ENCODE data around the gene ANKRD6.

The ANKRD6 gene

GRCh38 chr6:89542866-89543265 is 109.9 kb downstream of the ANKRD6 start:
- DNase-seq (ENCODE audit: low read depth) = no peak
- H3K4me3 ChIP-seq (ENCODE audit: control insufficient read depth, low read depth, low read length) = no peak overlapping the region
- TF ChIP-seq CTCF (conservative IDR thresholded peaks at IDR 0.05; ENCODE audit: control insufficient read depth, insufficient read depth, low read depth, low read length) = no peak

DNA sequence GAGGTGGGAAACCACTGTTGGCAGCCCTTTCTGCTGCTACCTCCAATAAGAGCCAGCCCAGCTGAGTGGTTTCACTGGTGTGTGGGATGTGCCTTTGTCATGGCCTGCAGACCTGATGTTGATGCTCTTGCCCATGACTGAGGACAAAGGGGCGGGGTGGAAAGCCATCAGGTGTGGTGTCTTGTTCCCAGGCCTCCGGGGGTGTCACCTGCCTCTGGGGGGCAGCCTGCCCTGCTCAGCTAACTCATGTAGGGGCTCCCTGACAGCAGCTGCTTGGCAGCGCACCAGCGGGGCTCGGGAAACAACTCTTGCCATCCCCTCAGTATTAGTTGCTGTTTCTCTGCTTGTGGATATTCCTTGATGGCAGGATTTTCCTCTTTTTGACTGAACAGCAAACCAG is 114.3 kb downstream of the ANKRD6 start:
- no peak for TF ChIP-seq CTCF (conservative IDR thresholded peaks at IDR 0.05; ENCODE audit: control insufficient read depth, insufficient read depth, low read depth, low read length)
- no peak overlapping the region for H3K4me3 ChIP-seq (ENCODE audit: control insufficient read depth, low read depth, low read length)
- no peak for DNase-seq (ENCODE audit: low read depth)

DNA sequence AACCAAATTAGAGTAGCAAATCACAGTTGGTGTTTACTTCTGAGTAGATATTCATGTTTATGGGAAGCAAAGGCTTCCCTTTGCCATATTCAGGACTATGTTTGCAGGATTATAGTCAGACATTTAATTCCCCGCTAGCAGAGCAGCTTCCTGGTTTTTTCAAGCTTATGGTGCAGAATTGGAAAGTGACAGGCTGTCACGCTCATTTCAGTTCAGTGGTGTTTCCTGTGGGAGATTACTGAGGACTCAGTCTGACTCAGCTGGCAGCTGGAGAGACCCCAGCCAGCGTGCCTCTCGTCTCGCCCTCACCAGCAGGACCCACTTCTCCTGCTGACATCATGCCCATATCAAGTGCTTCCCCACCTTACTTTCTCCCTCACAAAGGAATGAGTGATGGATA is 120.5 kb downstream of the ANKRD6 start:
- DNase-seq (ENCODE audit: low read depth) = no peak
- TF ChIP-seq CTCF (conservative IDR thresholded peaks at IDR 0.05; ENCODE audit: control insufficient read depth, insufficient read depth, low read depth, low read length) = no peak
- H3K4me3 ChIP-seq (ENCODE audit: control insufficient read depth, low read depth, low read length) = no peak overlapping the region

DNA sequence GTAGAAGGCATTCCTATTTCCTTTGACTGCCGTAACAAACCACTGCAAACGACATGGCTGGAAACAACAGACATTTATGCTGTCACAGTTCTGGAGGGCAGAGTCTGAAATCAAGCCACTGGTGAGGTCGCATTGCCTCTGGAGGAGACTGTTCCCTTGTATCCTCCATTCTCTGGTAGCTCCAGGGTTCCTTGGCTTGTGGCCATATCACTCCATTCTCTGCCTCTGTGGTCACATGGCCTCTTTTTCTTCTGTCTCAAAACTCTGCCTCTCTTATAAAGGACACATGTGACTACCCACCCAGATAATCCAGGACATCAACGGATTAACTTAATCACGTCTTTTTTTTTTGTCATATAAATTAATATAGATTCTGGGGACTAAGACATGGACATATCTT is 121.2 kb downstream of the ANKRD6 start:
- no peak for DNase-seq (ENCODE audit: low read depth)
- no peak overlapping the region for H3K4me3 ChIP-seq (ENCODE audit: control insufficient read depth, low read depth, low read length)
- TF ChIP-seq CTCF (conservative IDR thresholded peaks at IDR 0.05; ENCODE audit: control insufficient read depth, insufficient read depth, low read depth, low read length) = no peak

DNA sequence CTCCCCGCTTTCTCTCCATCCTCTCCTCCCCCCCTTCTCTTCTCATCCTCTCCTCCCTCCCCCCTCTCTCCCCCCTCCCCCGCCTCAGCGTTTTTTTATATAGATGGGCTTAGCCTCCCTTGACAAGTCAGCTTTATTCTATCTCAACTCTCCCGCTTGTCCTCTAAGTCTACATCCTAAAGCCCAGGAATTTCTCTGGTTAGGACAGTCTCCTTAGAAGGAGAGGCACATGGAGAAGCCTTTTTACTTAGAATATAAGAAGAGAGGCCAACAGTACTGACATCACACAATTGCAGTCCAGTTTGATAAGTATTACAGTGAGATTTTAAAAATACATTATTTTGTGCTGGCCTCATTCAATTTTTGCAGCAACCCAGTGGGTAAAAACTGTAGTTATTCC is 122.1 kb downstream of the ANKRD6 start:
- no peak for TF ChIP-seq CTCF (conservative IDR thresholded peaks at IDR 0.05; ENCODE audit: control insufficient read depth, insufficient read depth, low read depth, low read length)
- H3K4me3 ChIP-seq (ENCODE audit: control insufficient read depth, low read depth, low read length) = no peak overlapping the region
- no peak for DNase-seq (ENCODE audit: low read depth)

DNA sequence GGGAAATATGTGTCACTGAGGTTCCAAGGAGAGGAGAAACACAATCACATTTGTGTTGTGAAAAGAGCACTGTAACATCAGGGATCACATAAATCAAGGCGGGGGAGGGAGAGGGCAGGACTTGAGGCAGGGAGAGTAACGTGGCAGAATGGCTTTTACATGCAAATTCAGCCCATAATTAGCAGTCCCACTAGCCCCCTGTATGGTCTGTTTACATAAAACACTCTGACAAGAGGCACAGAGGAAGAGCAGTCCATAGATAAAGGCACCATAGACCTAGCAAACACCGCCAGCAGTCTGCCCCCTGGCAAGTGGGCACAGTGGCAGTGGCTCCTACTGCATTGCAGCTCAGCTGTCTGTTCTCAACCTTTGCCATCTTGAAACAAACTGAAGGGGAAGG is 122.9 kb downstream of the ANKRD6 start:
- TF ChIP-seq CTCF (conservative IDR thresholded peaks at IDR 0.05; ENCODE audit: control insufficient read depth, insufficient read depth, low read depth, low read length) = no peak

GRCh38 chr6:89559487-89559886 is 126.5 kb downstream of the ANKRD6 start:
- H3K4me3 ChIP-seq (ENCODE audit: control insufficient read depth, low read depth, low read length) = no peak overlapping the region
- TF ChIP-seq CTCF (conservative IDR thresholded peaks at IDR 0.05; ENCODE audit: control insufficient read depth, insufficient read depth, low read depth, low read length) = no peak
- DNase-seq (ENCODE audit: low read depth) = no peak

More for the DNA sequence above, 122.9 kb downstream of the ANKRD6 start:
- H3K4me3 ChIP-seq (ENCODE audit: control insufficient read depth, low read depth, low read length) = no peak overlapping the region
- DNase-seq (ENCODE audit: low read depth) = no peak
